Panc1 (cell line): ENCODE results near the gene DNAJC12. TPM values are rescaled to one million over a fixed set of nuclear protein-coding genes. Genes with fewer than 3 reads are reported as not detected.

ENCODE experiments used
- ATAC-seq: fragments of 200-7000 bp; cut with Tn5 transposase; 2 replicates; pipeline ENCODE4 v1.9.1; 2020; ENCODE audit warnings: mild to moderate bottlenecking, moderate library complexity
- BruUV-seq: library from RNA; stranded (reverse); fragments of 400-500 nt; replicated peaks from 2 replicates; lab custom pipeline; 2021; lab: Mats Ljungman, UMichigan
- CTCF ChIA-PET: fragments of 300-600 bp; sonication (Branson Sonifier 250); formaldehyde crosslinking; loops from one replicate; lab custom pipeline; 2022; ENCODE audit warnings: antibody characterized with exemption; lab: Charles Lee
- POLR2A ChIA-PET: fragments of 300-600 bp; sonication (Branson Sonifier 250); formaldehyde crosslinking; loops from one replicate; lab custom pipeline; 2022; ENCODE audit warnings: antibody characterized with exemption; lab: Charles Lee
- DNase-seq: peaks from one replicate; pipeline ENCODE4 v3.0.0-alpha.2; 2010; ENCODE audit warnings: low read depth, low spot score
- H3K27ac ChIP-seq: 2 replicates; pipeline ENCODE4 v1.5.1; 2011; ENCODE audit warnings: mild to moderate bottlenecking, low read length, inconsistent platforms
- H3K27me3 ChIP-seq: fragments of 200-500 bp; sonication (Bioruptor generic); 2 replicates; pipeline ENCODE4 v1.6.0; 2014; ENCODE audit warnings: low read length, inconsistent platforms; ENCODE audit not compliant: control insufficient read depth, insufficient read depth
- H3K36me3 ChIP-seq: fragments of 200-500 bp; sonication (Bioruptor generic); 2 replicates; pipeline ENCODE4 v1.5.1; 2014; ENCODE audit warnings: inconsistent platforms, mild to moderate bottlenecking, low read length, moderate library complexity; ENCODE audit not compliant: control insufficient read depth, insufficient read depth
- H3K4me1 ChIP-seq: 2 replicates; pipeline ENCODE4 v1.5.1; 2011; ENCODE audit warnings: inconsistent platforms, mild to moderate bottlenecking, low read length, moderate library complexity; ENCODE audit not compliant: control insufficient read depth, insufficient read depth
- H3K4me3 ChIP-seq, 2 experiments: 2 replicates each; pipeline ENCODE4 v1.5.1; 2011 to 2012; ENCODE audit warnings: low read depth in 2 of 2, low read length in 2 of 2, mild to moderate bottlenecking in 2 of 2, inconsistent platforms in 1 of 2, moderate library complexity in 1 of 2
- H3K9me3 ChIP-seq: fragments of 200-500 bp; sonication (Bioruptor generic); 2 replicates; pipeline ENCODE4 v1.5.1; 2014; ENCODE audit warnings: low read depth, mild to moderate bottlenecking, inconsistent platforms, low read length, moderate library complexity; ENCODE audit not compliant: control insufficient read depth, insufficient read depth
- CTCF ChIP-seq: fragments of 450-650 bp; IDR thresholded peaks from 2 replicates; pipeline ENCODE4 v1.5.1; 2017; ENCODE audit warnings: mild to moderate bottlenecking
- POLR2AphosphoS5 ChIP-seq: IDR thresholded peaks from 2 replicates; pipeline ENCODE4 v1.6.1; 2012; ENCODE audit warnings: mild to moderate bottlenecking, low read depth, low read length, moderate library complexity
- REST ChIP-seq, 2 experiments: IDR thresholded peaks; 2 replicates each; pipeline ENCODE4 v1.6.1; 2011 to 2012; ENCODE audit warnings: low read depth in 2 of 2, control low read depth in 1 of 2, low read length in 1 of 2, mild to moderate bottlenecking in 1 of 2, moderate library complexity in 1 of 2; ENCODE audit not compliant: insufficient read depth in 1 of 2
- SIN3A ChIP-seq: IDR thresholded peaks from 2 replicates; pipeline ENCODE4 v1.6.1; 2012; ENCODE audit warnings: low read depth, mild to moderate bottlenecking, low read length, moderate library complexity, borderline replicate concordance; ENCODE audit not compliant: insufficient read depth
- TCF7L2 ChIP-seq: IDR thresholded peaks from 2 replicates; pipeline ENCODE4 v1.6.1; 2011; ENCODE audit warnings: mild to moderate bottlenecking, low read depth, low read length, inconsistent platforms
- in situ Hi-C: cut with HindIII; loops from 2 replicates; pipeline ENCODE4 v1.10.0; 2016; ENCODE audit warnings: low sequenced_read_pairs, low pct_unique_long_range_greater_than_20kb
- intact Hi-C: fragments of 100-400 bp; cut with micrococcal nuclease; formaldehyde crosslinking; loops from one replicate; pipeline ENCODE4 v1.10.0; 2022; ENCODE audit not compliant: unreplicated experiment
- total RNA-seq: library from RNA; stranded (reverse); gene quantifications from one replicate; pipeline ENCODE4 v1.2.1, GENCODE V29; 2021; ENCODE audit not compliant: unreplicated experiment

Gene DNAJC12
- total RNA-seq, 1 experiment from 2014 or later = 0.44 TPM

- no peak for ATAC-seq
- Histone ChIP-seq H3K4me3 (no peak overlapping the region), H3K4me1 (no peaks in the 10 kb centered on the region), H3K36me3 (no peaks in the 10 kb centered on the region), H3K9me3 (no peaks in the 10 kb centered on the region), H3K27ac (no peak overlapping the region), H3K27me3 (no peaks in the 10 kb centered on the region)
- ChIA-PET POLR2A (no interaction called here), CTCF (no interaction called here)
- no peak for DNase-seq
- in situ Hi-C loops = no loop called here
- intact Hi-C loops = no loop called here
- no TSS peak for BruUV-seq
- TF ChIP-seq SIN3A = no peak
- TF ChIP-seq REST (IDR thresholded peaks at IDR 0.05; ENCODE audit: insufficient read depth in 1 of 2, low read depth in 2 of 2, low read length in 1 of 2) = no peak
- no peak for TF ChIP-seq CTCF
- no peak for TF ChIP-seq TCF7L2
Observed at GRCh38 chr10:67812007-67812406, 26.0 kb downstream of the DNAJC12 start.

GRCh38 chr10:67809107-67809506 lies 28.9 kb downstream of the DNAJC12 start:
- Histone ChIP-seq H3K4me3 (no peak overlapping the region), H3K27ac (no peak overlapping the region), H3K9me3 (no peaks in the 10 kb centered on the region), H3K36me3 (no peaks in the 10 kb centered on the region), H3K27me3 (no peaks in the 10 kb centered on the region), H3K4me1 (no peaks in the 10 kb centered on the region)
- no peak for DNase-seq
- TF ChIP-seq TCF7L2 = no peak
- intact Hi-C loops = no loop called here
- CTCF ChIA-PET = no interaction called here
- ATAC-seq = no peak
- POLR2A ChIA-PET = no interaction called here
- no TSS peak for BruUV-seq
- in situ Hi-C loops = no loop called here

- no peak overlapping the region for H3K4me3 ChIP-seq
- H3K27me3 ChIP-seq = no peaks in the 10 kb centered on the region
- ChIA-PET CTCF (no interaction called here), POLR2A (no interaction called here)
- no peak for DNase-seq
- no peaks in the 10 kb centered on the region for H3K36me3 ChIP-seq
- intact Hi-C loops = no loop called here
- H3K4me1 ChIP-seq = no peaks in the 10 kb centered on the region
- BruUV-seq = no TSS peak
- no peak for ATAC-seq
- in situ Hi-C loops = no loop called here
- no peak overlapping the region for H3K27ac ChIP-seq
- H3K9me3 ChIP-seq = no peaks in the 10 kb centered on the region
- TF ChIP-seq POLR2AphosphoS5 = no peak
- no peak for TF ChIP-seq REST (IDR thresholded peaks at IDR 0.05; ENCODE audit: insufficient read depth in 1 of 2, low read depth in 2 of 2, low read length in 1 of 2)
- no peak for TF ChIP-seq CTCF
- no peak for TF ChIP-seq SIN3A
- TF ChIP-seq TCF7L2 = no peak
Observed at GRCh38 chr10:67808704-67809103, 29.3 kb downstream of the DNAJC12 start.
